GM21381 (cell line): ENCODE data around the gene GPR173.

ENCODE experiments used
- ATAC-seq: cut with Tn5 transposase; IDR thresholded peaks from one replicate; pipeline ENCODE4 v1.9.1; 2021; ENCODE audit warnings: mild to moderate bottlenecking, moderate library complexity; ENCODE audit not compliant: unreplicated experiment

Gene GPR173

GRCh38 chrX:53065104-53065503, 16.5 kb downstream of the GPR173 start:
- no peak for ATAC-seq

GRCh38 chrX:53071064-53071463, 22.5 kb downstream of the GPR173 start:
- ATAC-seq = no peak

GRCh38 chrX:53071604-53072417, 23.2 kb downstream of the GPR173 start:
- peak; percentile 88 for ATAC-seq

GRCh38 chrX:53072418-53073114, 24.0 kb downstream of the GPR173 start:
- ATAC-seq = no peak

- ATAC-seq = no peak
Observed at GRCh38 chrX:53073115-53073586, 24.6 kb downstream of the GPR173 start.

GRCh38 chrX:53075011-53075410, 26.4 kb downstream of the GPR173 start:
- no peak for ATAC-seq

- ATAC-seq = no peak
Observed at GRCh38 chrX:53076671-53077070, 28.1 kb downstream of the GPR173 start.

- ATAC-seq = no peak
Observed at GRCh38 chrX:53077207-53078197, 28.9 kb downstream of the GPR173 start.

GRCh38 chrX:53078943-53079342, 30.4 kb downstream of the GPR173 start:
- no peak for ATAC-seq

GRCh38 chrX:53080628-53081580, 32.3 kb downstream of the GPR173 start:
- ATAC-seq = no peak

GRCh38 chrX:53081925-53082772, 33.6 kb downstream of the GPR173 start, which contains the start of gene TSPYL2:
TSS of gene TSPYL2 (plus strand) at chrX:53082367. CDS start at chrX:53082499, 132 bp downstream.
- ATAC-seq = peak; percentile 93

- ATAC-seq = peak; percentile 2
Observed at GRCh38 chrX:53082773-53083616, 34.4 kb downstream of the GPR173 start.

- ATAC-seq = no peak
Observed at GRCh38 chrX:53084043-53084570, 35.5 kb downstream of the GPR173 start.

GRCh38 chrX:53084863-53085262, 36.3 kb downstream of the GPR173 start:
- ATAC-seq = no peak

GRCh38 chrX:53085661-53086229, 37.2 kb downstream of the GPR173 start:
- no peak for ATAC-seq

- ATAC-seq = no peak
Observed at GRCh38 chrX:53086464-53086863, 37.9 kb downstream of the GPR173 start.

- no peak for ATAC-seq
Observed at GRCh38 chrX:53087388-53087831, 38.8 kb downstream of the GPR173 start.
